Measurements from ENCODE around the gene C4B. TPM values are rescaled to one million over a fixed set of nuclear protein-coding genes. Genes with fewer than 3 reads are reported as not detected.
"Not testable (repeated sequence)": the region's sequence is repeated elsewhere in the genome, so short reads cannot be mapped to it uniquely, and the experiment has no call there.

The C4B gene
- 1 to 10 TPM; 3.1 to 5.5 TPM for total RNA-seq

DNA sequence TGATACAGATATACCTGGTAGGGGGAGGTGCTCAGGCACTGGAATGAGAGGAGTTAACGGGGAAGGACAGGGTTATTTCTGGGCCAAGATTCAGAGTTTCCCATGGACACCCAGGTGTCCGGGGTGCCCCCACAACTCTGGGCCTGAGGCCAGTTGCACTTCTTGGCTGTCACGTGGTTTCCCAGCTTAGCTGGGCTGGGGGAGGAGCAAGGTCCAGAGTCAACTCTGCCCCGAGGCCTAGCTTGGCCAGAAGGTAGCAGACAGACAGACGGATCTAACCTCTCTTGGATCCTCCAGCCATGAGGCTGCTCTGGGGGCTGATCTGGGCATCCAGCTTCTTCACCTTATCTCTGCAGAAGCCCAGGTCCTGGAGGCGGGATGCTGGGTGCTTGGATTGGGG, at the start of gene C4B:
Gene C4B (plus strand): TSS at position 249 of the 400 bp plus-strand sequence. CDS start 51 bp downstream, at position 300.
- CTCF ChIA-PET; H3K9me3 Mint-ChIP-seq; H3K4me3 Mint-ChIP-seq; H3K27me3 Mint-ChIP-seq; H3K27ac Mint-ChIP-seq; intact Hi-C loops (cut with micrococcal nuclease); DNase-seq; POLR2A ChIA-PET; H3K4me1 Mint-ChIP-seq (ENCODE audit: low read depth); H3K36me3 Mint-ChIP-seq: not testable (repeated sequence)

DNA sequence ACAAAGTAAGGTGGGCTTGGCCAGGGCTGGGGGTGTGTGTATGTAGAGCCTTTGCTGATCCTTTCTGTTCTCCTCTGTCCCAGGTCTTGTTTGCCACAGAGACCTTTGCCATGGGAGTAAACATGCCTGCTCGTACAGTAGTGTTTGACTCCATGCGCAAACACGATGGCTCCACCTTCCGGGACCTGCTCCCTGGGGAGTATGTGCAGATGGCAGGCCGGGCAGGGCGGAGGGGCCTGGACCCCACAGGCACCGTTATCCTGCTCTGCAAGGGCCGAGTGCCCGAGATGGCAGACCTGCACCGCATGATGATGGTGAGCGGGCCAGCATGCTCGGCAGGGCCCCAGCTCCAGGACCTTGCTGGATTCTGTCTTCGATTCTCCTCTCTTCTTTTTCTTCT, 48.9 kb upstream of the C4B start:
- no peak overlapping the region for H3K27ac Mint-ChIP-seq
- H3K4me3 Mint-ChIP-seq = no peak overlapping the region

DNA sequence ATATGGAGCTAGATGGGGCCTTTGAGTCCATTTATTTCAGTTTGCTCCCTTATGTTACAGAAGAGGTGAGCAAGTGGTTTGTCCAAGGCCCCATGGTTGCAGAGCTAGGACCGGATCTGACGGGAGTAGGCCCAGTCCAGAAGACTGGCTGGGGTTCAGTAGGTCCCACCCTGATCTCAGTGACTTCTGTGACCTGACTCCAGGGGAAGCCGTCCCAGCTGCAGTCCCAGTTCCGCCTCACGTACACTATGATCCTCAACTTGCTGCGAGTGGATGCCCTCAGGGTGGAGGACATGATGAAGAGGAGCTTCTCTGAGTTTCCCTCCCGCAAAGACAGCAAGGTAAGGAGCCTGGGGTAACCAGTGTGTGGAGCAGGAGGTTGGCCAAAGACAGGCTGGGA, 48.1 kb upstream of the C4B start:
- Mint-ChIP-seq H3K27ac (peak overlapping the region; percentile 18), H3K27me3 (no peaks in the 10 kb centered on the region), H3K9me3 (no peaks in the 10 kb centered on the region), H3K4me1 (ENCODE audit: low read depth) (peaks cover 23% of the 10 kb centered on the region), H3K36me3 (peaks cover 46% of the 10 kb centered on the region), H3K4me3 (no peak overlapping the region)
- CTCF ChIA-PET = interaction anchor here (1.8 kb wide), 1 partner anchor 14 kb away, joined by 4 read pairs; no protein-coding TSS in a partner anchor
- DNase-seq = no peak
- intact Hi-C loops (cut with micrococcal nuclease) = no loop called here
- POLR2A ChIA-PET = no interaction called here

More for the DNA sequence above, 48.9 kb upstream of the C4B start:
- intact Hi-C loops (cut with micrococcal nuclease) = no loop called here
- H3K27me3 Mint-ChIP-seq = no peaks in the 10 kb centered on the region
- CTCF ChIA-PET = no interaction called here
- H3K36me3 Mint-ChIP-seq = peaks cover 55% of the 10 kb centered on the region
- peaks cover 24% of the 10 kb centered on the region for H3K4me1 Mint-ChIP-seq (ENCODE audit: low read depth)
- H3K9me3 Mint-ChIP-seq = no peaks in the 10 kb centered on the region
- POLR2A ChIA-PET = interaction anchor here (0.6 kb wide), 1 partner anchor 65 kb away, joined by 3 read pairs; no protein-coding TSS in a partner anchor
- DNase-seq = no peak

DNA sequence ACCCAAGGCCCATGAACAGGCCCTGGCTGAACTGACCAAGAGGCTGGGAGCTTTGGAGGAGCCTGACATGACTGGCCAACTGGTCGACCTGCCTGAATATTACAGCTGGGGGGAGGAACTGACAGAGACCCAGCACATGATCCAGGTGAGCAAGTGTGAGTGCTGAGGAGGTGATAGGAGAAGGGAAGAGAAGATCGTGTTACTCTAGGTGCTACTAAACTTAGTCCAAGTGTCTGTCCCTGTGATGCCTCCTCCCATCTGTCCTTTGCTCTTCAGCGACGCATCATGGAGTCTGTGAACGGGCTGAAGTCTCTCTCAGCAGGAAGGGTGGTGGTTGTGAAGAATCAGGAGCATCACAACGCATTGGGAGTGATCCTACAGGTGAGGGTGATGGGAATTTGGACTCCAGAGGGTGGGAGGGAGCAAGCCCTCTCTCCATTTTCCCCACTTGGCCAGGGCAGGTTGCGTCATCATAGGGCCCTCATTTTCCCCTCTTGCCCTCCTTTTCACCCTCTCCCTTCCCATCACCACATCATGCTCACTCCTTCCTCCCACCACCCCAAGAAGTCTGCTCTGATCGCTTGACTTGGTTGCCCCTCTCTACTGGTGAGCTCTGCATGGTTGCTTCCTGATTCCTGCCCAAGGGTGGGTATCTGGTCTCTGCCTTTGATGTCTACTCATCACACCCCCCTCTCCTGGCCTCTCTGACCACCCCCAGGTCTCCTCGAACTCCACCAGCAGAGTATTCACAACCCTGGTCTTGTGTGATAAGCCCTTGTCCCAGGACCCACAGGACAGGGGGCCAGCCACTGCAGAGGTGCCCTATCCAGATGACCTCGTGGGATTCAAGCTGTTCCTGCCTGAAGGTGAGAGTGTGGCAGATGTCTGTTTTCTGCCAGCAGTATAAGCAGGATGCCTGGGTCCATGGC, 47.3 kb upstream of the C4B start:
- intact Hi-C loops (cut with micrococcal nuclease) = no loop called here
- Mint-ChIP-seq H3K9me3 (no peaks in the 10 kb centered on the region), H3K36me3 (peaks cover 41% of the 10 kb centered on the region), H3K27ac (peak overlapping the region; percentile 18), H3K4me1 (ENCODE audit: low read depth) (peaks cover 21% of the 10 kb centered on the region), H3K27me3 (no peaks in the 10 kb centered on the region), H3K4me3 (no peak overlapping the region)
- POLR2A ChIA-PET = interaction anchor here (1.1 kb wide), 2 partner anchors 8 kb away, joined by 3 to 5 read pairs; partner anchors contain the start of genes NELFE and SKIC2
- no peak for DNase-seq
- CTCF ChIA-PET = interaction anchor here (1.8 kb wide), 1 partner anchor 15 kb away, joined by 4 read pairs; no protein-coding TSS in a partner anchor

DNA sequence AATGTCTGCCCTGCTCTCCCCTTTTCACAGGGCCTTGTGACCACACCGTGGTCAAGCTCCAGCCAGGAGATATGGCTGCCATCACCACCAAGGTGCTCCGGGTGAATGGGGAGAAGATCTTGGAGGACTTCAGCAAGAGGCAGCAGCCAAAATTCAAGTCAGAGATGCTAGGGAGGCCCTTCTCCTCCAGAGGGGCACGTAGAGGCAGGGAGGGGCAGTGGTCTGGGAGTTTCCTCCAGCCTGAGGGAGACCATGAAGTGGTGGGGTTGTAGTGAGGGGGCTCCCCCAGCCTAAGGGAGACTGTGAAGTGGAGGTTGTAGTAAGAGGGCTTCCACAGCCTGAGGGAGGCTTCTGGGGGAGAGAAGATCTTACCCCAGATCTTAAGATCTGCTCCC, 46.7 kb upstream of the C4B start:
- ChIA-PET CTCF (interaction anchor here (1.8 kb wide), 1 partner anchor 16 kb away, joined by 4 read pairs; no protein-coding TSS in a partner anchor), POLR2A (interaction anchor here (1.1 kb wide), 2 partner anchors 8 to 9 kb away, joined by 3 to 5 read pairs; partner anchors contain the start of genes NELFE and SKIC2)
- Mint-ChIP-seq H3K27me3 (no peaks in the 10 kb centered on the region), H3K4me3 (no peak overlapping the region), H3K4me1 (ENCODE audit: low read depth) (peaks cover 24% of the 10 kb centered on the region), H3K36me3 (peaks cover 35% of the 10 kb centered on the region), H3K9me3 (no peaks in the 10 kb centered on the region), H3K27ac (no peak overlapping the region)
- intact Hi-C loops (cut with micrococcal nuclease) = no loop called here
- no peak for DNase-seq

DNA sequence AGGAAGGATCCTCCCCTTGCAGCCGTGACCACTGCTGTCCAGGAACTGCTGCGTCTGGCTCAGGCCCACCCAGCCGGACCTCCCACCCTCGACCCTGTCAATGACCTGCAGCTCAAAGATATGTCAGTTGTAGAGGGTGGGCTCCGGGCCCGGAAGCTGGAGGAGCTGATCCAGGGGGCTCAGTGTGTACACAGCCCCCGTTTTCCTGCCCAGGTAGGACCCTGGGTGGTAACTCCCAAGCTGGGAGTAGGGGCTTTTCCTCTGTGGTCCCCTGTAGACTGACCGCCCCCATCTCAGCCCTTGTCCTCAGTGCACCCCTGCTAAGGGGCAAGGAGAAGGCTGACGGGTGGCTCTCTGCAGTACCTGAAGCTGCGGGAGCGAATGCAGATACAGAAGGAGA, 46.3 kb upstream of the C4B start:
- intact Hi-C loops (cut with micrococcal nuclease) = no loop called here
- ChIA-PET POLR2A (interaction anchor here (1.1 kb wide), 2 partner anchors 9 to 10 kb away, joined by 3 to 5 read pairs; partner anchors contain the start of genes NELFE and SKIC2), CTCF (interaction anchor here (1.1 kb wide), 1 partner anchor 9 kb away, joined by 3 read pairs; the partner anchor contains the start of gene SKIC2)
- peaks cover 28% of the 10 kb centered on the region for H3K4me1 Mint-ChIP-seq (ENCODE audit: low read depth)
- H3K27ac Mint-ChIP-seq = no peak overlapping the region
- no peak for DNase-seq
- H3K4me3 Mint-ChIP-seq = no peak overlapping the region
- H3K9me3 Mint-ChIP-seq = no peaks in the 10 kb centered on the region
- peaks cover 34% of the 10 kb centered on the region for H3K36me3 Mint-ChIP-seq
- H3K27me3 Mint-ChIP-seq = no peaks in the 10 kb centered on the region

DNA sequence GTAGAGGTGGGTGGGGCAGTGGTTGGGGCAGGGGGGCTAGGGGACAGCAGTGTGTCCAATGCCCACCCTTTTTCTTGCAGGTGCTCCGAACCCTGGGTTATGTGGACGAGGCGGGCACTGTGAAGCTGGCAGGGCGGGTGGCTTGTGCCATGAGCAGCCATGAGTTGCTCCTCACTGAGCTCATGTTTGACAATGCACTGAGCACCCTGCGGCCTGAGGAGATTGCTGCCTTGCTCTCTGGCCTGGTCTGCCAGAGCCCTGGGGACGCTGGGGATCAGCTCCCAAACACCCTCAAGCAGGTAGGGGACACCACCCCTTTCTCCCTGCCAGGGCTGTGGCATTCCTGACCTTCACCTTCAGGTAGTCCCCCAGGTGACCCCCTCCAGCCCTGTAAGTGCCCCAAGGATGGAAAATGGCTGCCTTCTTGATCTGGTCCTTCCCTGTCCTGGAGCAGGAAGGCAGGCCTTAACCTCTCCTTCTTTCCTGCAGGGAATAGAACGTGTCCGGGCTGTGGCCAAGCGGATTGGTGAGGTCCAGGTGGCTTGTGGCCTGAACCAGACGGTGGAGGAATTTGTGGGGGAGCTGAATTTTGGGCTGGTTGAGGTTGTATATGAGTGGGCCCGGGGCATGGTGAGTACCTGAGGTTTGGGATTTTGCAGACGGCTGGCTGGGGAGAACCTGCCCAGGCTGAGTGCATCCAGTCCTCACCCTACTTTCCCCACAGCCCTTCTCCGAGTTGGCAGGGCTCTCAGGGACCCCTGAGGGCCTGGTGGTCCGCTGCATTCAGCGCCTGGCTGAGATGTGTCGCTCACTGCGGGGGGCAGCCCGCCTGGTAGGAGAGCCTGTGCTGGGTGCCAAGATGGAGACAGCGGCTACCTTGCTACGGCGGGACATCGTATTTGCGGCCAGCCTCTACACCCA, 45.5 kb upstream of the C4B start:
- CTCF ChIA-PET = interaction anchor here (1.1 kb wide), 1 partner anchor 10 kb away, joined by 3 read pairs; the partner anchor contains the start of gene SKIC2

DNA sequence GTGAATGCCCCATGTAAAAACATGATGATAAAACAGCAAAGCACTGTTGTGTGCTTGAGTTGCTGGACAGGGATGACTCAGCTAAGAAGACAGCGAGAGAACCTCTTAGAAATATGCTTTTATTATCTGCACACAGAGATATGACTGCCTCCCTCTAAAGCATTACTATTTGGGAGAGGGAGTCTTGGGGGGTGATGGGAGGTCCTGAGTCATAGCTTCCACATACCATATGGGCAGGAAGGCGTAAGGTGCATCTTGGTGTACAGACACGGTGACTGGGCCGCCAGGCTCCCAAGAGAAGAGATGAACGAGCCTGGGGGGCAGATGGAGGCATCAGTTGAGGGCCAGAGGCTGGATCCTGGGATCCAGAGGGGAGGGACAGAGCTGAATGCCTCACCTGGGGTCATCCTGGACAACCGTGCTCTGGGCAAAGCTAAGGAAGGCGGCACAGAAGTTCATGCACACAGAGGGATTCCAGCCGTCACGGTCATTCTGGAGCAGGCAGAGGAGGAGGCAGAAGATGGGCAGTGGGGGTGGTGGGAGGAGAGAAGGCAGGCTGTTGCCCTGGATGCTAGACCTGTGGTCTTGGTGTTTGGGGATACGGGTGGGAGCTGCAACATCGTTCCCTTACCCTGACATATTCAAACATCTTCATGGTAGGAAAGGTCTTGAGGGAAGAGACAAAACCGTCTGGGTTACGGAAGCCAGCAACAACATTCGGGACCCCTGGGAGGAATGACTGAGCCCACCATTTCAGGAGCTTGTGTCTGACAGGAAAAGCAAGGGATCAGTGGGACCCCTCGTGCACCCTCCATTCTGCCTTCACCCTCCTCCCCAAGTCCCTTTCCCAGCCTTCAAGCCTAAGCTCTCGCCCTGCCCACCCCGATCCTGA, 44.6 kb upstream of the C4B start:
- Mint-ChIP-seq H3K4me3 (peak overlapping the region; percentile 95), H3K27me3 (no peaks in the 10 kb centered on the region), H3K27ac (peak overlapping the region; percentile 100), H3K9me3 (no peaks in the 10 kb centered on the region), H3K36me3 (peaks cover 27% of the 10 kb centered on the region), H3K4me1 (ENCODE audit: low read depth) (peaks cover 39% of the 10 kb centered on the region)
- ChIA-PET POLR2A (interaction anchor here (0.7 to 4.2 kb wide), 3 partner anchors 11 to 318 kb away, joined by 3 to 39 read pairs (median 3); partner anchors contain the start of genes BAG6, NELFE and SKIC2), CTCF (interaction anchor here (1.1 to 1.2 kb wide), 2 partner anchors 11 to 17 kb away, joined by 3 to 5 read pairs; partner anchors contain the start of genes NELFE and SKIC2)
- intact Hi-C loops (cut with micrococcal nuclease) = loop anchor here (10.0 kb wide), 3 partner anchors 205 to 1005 kb away; partner anchors contain the start of genes AGPAT1, CLIC1 and RNF5
- no peak for DNase-seq

More for the DNA sequence above, 45.5 kb upstream of the C4B start:
- Mint-ChIP-seq H3K9me3 (no peaks in the 10 kb centered on the region), H3K4me3 (no peak overlapping the region), H3K27me3 (no peaks in the 10 kb centered on the region), H3K4me1 (ENCODE audit: low read depth) (peaks cover 33% of the 10 kb centered on the region), H3K27ac (peak overlapping the region; percentile 100), H3K36me3 (peaks cover 30% of the 10 kb centered on the region)
- POLR2A ChIA-PET = interaction anchor here (1.1 to 4.2 kb wide), 2 partner anchors 10 kb away, joined by 3 to 39 read pairs; partner anchors contain the start of genes NELFE and SKIC2
- intact Hi-C loops (cut with micrococcal nuclease) = no loop called here
- DNase-seq = no peak

DNA sequence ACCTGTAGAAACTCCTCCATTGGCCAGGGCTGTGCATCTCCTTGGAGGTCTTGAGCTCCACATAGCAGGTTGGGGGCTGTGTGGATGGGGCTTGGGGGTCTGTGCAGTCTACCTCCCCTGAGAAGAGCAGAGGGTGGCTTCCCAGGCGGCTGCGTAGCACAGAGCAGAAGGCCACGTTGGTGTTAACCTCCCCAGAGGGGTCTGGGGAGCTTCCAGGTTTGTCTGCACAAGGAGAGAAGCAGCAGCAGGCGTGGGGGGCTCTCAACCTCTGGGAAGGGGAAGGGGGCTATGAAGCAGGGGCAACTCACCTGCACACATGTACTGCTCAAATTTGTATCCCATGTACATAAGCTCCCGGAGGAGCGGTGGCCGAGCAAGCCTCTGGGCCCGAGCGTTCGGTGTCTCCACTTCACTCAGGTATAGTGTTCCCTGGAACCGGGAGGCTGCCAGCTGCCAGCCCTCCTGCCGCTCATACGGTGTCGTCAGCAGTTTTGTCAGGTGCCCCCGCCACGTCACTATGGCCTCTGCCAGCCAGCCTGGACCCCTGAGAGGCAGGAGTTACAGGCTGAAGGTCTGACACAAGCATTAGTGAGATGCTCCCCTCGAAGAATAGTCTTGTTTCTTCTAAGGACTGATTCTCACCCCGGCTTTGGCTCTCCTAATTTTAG, 43.9 kb upstream of the C4B start:
- DNase-seq = no peak
- Mint-ChIP-seq H3K4me1 (ENCODE audit: low read depth) (peaks cover 39% of the 10 kb centered on the region), H3K27me3 (no peaks in the 10 kb centered on the region), H3K9me3 (no peaks in the 10 kb centered on the region), H3K36me3 (peaks cover 29% of the 10 kb centered on the region), H3K27ac (peak overlapping the region; percentile 100), H3K4me3 (peak overlapping the region; percentile 95)
- ChIA-PET POLR2A (interaction anchor here (0.7 to 4.2 kb wide), 5 partner anchors 8 to 350 kb away, joined by 3 to 39 read pairs (median 5); partner anchors contain the start of genes NELFE, PRRC2A and SKIC2), CTCF (interaction anchor here (1.1 to 1.8 kb wide), 3 partner anchors 12 to 18 kb away, joined by 3 to 7 read pairs (median 5); partner anchors contain the start of genes NELFE and SKIC2)
- intact Hi-C loops (cut with micrococcal nuclease) = loop anchor here (10.0 kb wide), 3 partner anchors 204 to 1004 kb away; partner anchors contain the start of genes AGPAT1, CLIC1 and RNF5

All from activated CD4-positive, alpha-beta memory T cell treated with anti-CD3 and anti-CD28 coated beads for 36 hours (primary cell).